NCI-H146 treated with DMSO at 0.1 percent for 48 hours (cell line): Measurements from ENCODE around the gene KLK11.

ENCODE experiments used
- DNase-seq: peaks from one replicate; lab custom pipeline; 2025; ENCODE audit not compliant: unreplicated experiment; lab: John Stamatoyannopoulos, UW

KLK11 gene

GRCh38 chr19:50974702-50975556 is 51.5 kb downstream of the KLK11 start:
- no peak for DNase-seq

DNA sequence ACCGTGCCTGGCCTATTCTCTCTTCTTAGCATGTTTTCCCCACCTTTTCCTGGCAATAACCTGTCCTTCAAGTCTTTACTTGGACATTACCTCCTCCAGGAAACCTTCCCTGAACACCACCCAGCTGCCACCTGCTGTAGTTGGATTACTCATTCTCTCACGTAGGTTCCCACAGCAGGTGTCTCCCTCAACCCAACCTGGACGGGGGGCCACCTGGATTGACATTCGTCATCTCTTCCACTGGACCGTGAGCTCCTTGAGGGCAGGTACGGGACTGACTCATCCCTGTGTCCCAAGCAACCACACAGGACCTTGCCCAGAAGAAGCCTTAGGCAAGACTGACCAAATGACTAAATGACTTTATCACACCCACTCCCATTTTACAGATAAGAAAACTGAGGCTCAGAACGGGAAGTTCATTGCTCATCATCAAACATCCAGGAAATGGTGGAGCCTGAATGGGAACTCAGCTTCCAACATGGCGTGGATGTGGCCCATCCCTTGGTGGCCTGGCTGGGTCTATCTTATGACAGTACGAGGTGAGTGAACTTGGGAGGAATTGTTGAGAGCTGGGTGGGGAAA is 53.5 kb downstream of the KLK11 start:
- no peak for DNase-seq
